Measurements from ENCODE around the gene RUNX2.

RUNX2 gene

GRCh38 chr6:45507186-45507585, 179.1 kb downstream of the RUNX2 start:
- in situ Hi-C loops (cut with HindIII; ENCODE audit: low sequenced_read_pairs), result no loop called here

DNA sequence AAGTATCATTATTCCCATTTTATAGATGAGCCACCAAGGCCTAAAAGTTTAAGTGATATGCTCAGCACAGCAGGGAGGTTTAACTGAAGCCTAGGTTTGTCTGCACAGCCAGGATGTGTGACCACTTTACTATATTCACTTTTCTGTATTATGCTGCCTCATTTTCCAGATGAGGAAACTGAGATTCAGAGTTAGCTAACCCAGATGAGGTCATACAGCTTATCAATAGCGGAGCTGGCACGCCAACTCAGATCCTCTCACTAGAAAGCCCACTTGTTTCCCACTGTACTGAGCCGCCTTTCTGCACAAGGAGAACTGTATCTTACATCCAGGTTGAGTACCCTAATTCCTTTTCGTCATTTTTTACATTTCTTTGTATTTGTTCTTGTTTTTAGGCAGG, 181.3 kb downstream of the RUNX2 start:
- in situ Hi-C loops (cut with HindIII; ENCODE audit: low sequenced_read_pairs), result no loop called here

DNA sequence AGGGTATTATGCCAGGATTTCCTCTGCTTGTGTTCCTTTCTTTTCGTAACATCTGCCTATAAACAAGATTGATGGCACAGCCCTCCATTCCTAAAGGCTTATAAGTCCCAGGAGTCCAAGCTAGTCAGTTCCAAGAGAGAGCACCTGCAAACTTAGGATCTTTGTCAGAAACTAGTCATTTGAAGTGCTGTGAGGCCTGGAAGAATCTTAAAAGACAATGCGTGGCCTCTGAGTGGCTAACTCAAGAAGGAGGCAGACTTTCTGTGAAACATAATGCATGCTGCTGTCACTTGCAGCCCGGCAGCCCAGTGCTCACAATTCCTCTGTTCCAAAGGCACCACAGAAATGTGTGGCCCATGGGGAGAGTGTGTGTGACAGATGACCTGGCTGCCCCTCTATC, 184.6 kb downstream of the RUNX2 start:
- in situ Hi-C loops (cut with HindIII; ENCODE audit: low sequenced_read_pairs), result no loop called here

GRCh38 chr6:45513213-45513618, 185.1 kb downstream of the RUNX2 start:
- in situ Hi-C loops (cut with HindIII; ENCODE audit: low sequenced_read_pairs), result no loop called here

DNA sequence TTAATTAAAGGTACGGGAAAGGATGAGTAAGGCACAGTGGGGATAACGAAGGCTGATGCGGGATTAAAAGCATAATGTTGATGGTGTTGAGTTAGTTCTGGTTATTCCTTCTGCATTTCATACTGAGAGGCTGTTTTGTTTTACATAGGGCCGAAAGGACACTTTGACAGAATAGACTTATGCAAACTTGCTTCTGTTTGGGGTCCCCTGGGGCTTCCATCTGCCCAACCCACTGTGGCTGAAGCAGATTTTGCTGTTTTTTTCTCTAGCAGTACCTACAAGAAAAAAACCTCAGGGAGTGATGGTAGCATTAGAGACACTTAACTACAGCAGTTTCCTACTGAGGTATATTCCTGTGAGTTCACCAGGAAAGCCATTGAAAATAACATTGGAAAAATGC, 185.7 kb downstream of the RUNX2 start:
- in situ Hi-C loops (cut with HindIII; ENCODE audit: low sequenced_read_pairs), result no loop called here

- in situ Hi-C loops (cut with HindIII; ENCODE audit: low sequenced_read_pairs), result no loop called here
Measured at GRCh38 chr6:45514454-45515230, 186.5 kb downstream of the RUNX2 start.

DNA sequence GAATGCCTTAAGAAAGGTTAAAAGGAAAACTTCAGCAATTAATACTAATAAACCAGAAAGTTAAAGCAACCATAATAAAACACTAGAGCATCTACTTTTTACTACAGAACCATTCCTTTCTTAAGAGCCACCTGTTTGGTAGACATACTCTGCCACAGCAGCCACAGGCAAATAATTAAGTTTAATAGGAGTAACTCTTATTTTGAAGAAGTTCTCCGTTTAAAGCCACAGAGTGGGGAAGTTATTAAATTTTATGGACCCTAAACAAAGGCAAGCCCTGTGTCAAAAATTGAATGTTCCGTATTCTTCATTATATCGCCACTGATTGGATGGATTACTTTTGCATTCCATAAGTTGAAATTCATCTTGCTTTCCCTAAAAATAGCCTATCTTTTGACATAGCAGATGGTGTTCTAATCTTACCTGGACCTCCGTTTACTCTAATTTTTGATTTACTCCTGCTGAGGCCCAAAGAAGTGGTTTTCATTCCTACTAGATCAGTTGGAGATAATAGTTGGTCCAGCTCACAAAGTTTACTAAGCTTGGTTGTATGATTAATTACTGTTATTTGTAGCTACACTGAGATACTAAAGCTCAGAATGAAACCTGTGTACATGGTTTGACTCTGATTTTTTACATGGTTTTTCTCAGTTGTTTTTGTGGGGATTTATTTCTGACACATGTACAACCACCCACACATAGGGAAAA, 190.0 kb downstream of the RUNX2 start:
- in situ Hi-C loops (cut with HindIII; ENCODE audit: low sequenced_read_pairs), result no loop called here

DNA sequence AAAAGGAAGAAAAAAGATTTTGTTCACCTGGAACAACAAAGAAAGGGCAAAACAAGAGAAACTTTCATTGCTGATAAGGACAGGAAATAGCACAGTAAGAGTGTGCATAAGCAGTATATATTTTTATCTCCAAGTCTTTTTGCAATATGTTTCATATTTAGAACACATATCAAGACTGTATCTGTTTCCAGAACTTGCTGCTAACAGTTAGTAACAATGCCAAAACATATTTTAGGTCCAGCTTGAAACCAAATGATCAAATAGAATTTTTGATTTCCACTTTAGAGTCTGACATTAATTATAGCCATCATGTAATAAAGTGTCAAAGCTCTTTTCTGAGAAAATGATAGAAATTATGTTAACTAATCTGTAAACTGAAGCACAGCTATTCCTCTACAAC, 193.1 kb downstream of the RUNX2 start:
- in situ Hi-C loops (cut with HindIII; ENCODE audit: low sequenced_read_pairs), result no loop called here

GRCh38 chr6:45522486-45522885, 194.4 kb downstream of the RUNX2 start:
- in situ Hi-C loops (cut with HindIII; ENCODE audit: low sequenced_read_pairs), result no loop called here

- in situ Hi-C loops (cut with HindIII; ENCODE audit: low sequenced_read_pairs), result no loop called here
Measured at GRCh38 chr6:45527210-45527609, 199.1 kb downstream of the RUNX2 start.

GRCh38 chr6:45531999-45532595, 204.0 kb downstream of the RUNX2 start:
- in situ Hi-C loops (cut with HindIII; ENCODE audit: low sequenced_read_pairs), result no loop called here

- in situ Hi-C loops (cut with HindIII; ENCODE audit: low sequenced_read_pairs), result no loop called here
Measured at GRCh38 chr6:45532721-45533210, 204.6 kb downstream of the RUNX2 start.

DNA sequence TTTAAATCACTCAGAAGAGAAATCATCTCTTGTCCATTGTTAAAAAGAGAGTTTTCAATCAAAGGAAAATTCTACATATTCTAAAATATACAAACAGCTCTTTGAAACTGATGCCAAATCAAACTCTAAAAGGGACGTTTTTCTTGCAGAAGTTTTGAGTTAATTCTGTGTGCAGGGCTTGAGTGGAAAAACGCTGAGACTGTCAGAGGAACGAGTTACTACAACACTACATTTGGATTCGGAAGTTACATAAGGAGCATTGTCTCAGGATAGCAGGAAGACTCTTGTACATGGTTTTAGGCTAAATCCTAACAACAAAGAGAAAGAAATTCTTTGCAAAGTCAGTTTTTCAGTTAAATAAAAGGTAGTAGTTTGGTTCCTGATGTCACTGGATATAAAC, 205.3 kb downstream of the RUNX2 start:
- in situ Hi-C loops (cut with HindIII; ENCODE audit: low sequenced_read_pairs), result no loop called here

DNA sequence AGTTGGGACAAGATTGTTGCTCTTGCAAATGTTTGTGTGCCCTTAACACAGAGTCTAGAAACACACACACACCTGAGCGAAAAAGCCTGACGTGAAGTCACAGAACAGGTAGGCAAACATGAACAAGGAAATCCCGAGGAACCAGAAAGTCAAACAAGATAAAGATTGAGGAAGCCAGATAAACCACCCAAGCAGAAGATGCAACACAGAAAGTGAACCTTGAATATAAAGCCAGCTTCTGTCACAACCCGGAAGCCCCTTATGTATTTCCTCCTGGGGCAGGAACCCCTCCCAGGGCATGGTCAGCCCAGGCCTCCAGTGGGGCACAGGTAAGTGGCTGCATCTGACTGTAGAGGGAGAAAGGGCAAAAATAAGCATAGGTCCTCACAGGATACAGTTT, 207.8 kb downstream of the RUNX2 start:
- in situ Hi-C loops (cut with HindIII; ENCODE audit: low sequenced_read_pairs), result no loop called here

DNA sequence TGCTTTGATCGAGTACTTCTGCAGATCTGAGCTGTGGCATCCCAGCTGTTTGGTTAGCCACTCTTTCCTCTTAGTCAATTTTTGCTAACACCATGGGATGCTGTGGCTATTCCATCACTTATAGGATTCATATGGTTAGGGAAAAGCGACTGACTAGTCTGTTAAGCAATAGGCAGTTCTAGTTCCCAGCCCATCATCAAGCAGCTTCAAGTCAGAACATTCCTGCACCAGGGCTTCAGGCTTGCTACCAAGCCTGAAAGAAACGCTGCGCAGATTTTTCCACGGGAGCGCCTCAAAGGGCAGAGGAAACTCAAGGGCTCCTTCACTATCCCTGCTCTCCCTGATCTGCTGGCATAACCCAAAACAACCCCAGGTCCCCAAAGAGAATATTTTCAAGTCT, 209.4 kb downstream of the RUNX2 start:
- in situ Hi-C loops (cut with HindIII; ENCODE audit: low sequenced_read_pairs), result no loop called here

- in situ Hi-C loops (cut with HindIII; ENCODE audit: low sequenced_read_pairs), result no loop called here
Measured at GRCh38 chr6:45538641-45539547, 210.8 kb downstream of the RUNX2 start.

DNA sequence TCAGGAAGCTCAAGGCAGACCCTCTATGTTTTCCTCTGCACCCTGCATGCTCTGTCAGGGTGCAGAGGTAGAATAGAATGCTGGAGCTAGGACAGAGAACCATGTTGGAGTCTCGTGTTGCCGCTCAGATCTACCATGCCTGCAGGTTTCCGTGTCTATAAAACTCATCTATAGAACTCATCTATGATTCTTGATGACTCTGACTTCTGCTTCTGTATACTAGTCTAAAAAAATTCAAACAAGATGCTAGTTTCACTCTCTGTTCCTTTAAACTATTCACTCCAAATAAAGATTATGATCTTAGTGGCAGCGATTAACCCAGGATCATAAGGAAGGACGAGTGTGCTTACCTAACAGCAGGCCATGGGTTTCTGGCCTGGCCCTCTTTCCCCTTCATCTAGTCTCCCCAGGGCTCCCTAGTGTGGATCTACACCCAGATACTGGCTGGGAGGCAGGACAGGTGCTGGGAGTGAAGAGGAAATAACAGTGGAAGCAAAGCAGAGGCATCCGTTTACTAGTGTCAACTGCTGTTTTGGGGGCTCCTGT, 212.3 kb downstream of the RUNX2 start:
- in situ Hi-C loops (cut with HindIII; ENCODE audit: low sequenced_read_pairs), result no loop called here

GRCh38 chr6:45541934-45542333, 213.8 kb downstream of the RUNX2 start:
- in situ Hi-C loops (cut with HindIII; ENCODE audit: low sequenced_read_pairs), result no loop called here

DNA sequence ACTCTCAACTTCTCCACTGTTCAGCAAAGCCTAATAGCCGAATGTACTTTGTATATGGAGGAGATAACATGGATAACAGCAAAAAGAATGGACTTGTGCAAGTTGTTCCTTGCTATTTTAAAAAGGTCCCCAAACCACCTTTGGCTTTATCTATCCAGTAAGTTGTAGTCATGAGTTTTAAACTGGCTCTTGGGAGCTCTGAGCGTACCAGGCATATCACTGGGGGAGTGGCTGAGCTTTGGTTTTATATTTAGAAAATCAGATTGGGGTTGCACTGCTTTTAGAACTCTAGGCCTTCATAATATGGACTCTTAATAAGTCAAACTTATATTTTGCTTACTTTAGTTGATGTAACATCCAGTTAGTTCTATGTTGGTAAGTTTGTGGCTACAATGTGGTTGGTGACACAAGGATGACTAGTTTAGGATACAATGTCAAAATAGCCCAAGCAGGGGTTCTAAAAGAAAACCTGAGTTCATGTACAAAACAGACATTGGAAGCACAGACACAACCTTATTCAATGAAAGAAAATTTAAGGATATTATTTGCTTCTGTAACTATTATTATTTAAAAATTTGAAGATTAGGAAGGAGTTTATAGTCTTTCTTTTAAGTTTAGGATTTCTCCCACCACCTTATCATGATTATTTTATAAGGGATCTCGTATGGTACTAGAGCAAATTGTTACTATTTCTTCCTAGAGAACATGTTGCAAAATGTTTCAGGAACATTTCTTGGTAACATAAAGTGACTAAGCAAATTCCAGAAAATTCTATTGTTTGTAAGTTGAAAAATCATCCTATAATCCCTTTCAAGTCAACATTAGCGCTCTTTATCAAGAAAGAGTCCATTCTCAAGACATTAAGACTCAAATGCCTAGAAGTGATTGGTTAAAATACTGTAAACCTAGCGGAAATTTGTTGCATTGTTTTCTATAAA, 215.4 kb downstream of the RUNX2 start:
- in situ Hi-C loops (cut with HindIII; ENCODE audit: low sequenced_read_pairs), result no loop called here

DNA sequence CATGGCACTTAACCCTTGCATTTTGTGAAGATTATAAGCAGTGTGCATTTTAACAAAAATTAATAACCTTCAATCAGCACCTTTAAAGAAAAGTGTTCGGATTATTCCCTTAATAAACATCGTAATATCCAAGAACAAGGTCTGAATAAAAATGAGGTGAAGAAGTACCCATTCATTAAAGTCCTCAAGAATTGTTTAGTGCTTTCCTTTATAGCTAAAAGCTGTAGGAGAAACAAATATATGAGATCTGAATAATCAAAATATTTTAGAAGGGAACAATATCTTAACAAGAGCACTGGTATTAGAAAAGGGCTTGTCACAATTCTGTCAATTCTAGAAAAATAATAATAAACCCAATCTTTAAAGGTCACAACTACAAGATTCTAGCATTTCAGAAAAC, 217.3 kb downstream of the RUNX2 start:
- in situ Hi-C loops (cut with HindIII; ENCODE audit: low sequenced_read_pairs), result no loop called here
